IMR-90 (cell line): ENCODE results near the gene PGLYRP3. TPM values are rescaled to one million over a fixed set of nuclear protein-coding genes. Genes with fewer than 3 reads are reported as not detected.

ENCODE experiments used
- ATAC-seq: fragments of 200-7000 bp; cut with Tn5 transposase; 2 replicates; pipeline ENCODE4 v1.9.1; 2020; ENCODE audit warnings: low read depth, mild to moderate bottlenecking, moderate library complexity
- BruUV-seq: library from RNA; stranded (reverse); fragments of 400-500 nt; replicated peaks from 2 replicates; lab custom pipeline; 2021; lab: Mats Ljungman, UMichigan
- CTCF ChIA-PET: fragments of 300-600 bp; formaldehyde crosslinking; extraction: SDS; loops from one replicate; lab custom pipeline; 2021; ENCODE audit warnings: antibody characterized with exemption; lab: Yijun Ruan, JAX
- POLR2A ChIA-PET: fragments of 300-600 bp; sonication (Branson Sonifier 250); formaldehyde crosslinking; loops from one replicate; lab custom pipeline; 2022; ENCODE audit warnings: antibody characterized with exemption; ENCODE audit not compliant: unreplicated experiment; lab: Charles Lee
- DNase-seq: peaks from one replicate; pipeline ENCODE4 v3.0.0; 2013
- H2AFZ ChIP-seq: replicated peaks from 2 replicates; pipeline ENCODE3; 2013; ENCODE audit warnings: low read length, mild to moderate bottlenecking; ENCODE audit not compliant: poor library complexity
- H2AK5ac ChIP-seq: 2 replicates; pipeline ENCODE4 v1.6.1; 2013; ENCODE audit warnings: low read depth, low read length, inconsistent platforms
- H2AK9ac ChIP-seq: replicated peaks from 2 replicates; pipeline ENCODE3; 2013; ENCODE audit warnings: mild to moderate bottlenecking, low read depth, low read length, moderate library complexity; ENCODE audit not compliant: poor library complexity
- H2BK120ac ChIP-seq: 2 replicates; pipeline ENCODE4 v1.6.1; 2013; ENCODE audit warnings: low read depth, low read length, inconsistent platforms
- H2BK15ac ChIP-seq: 3 replicates; pipeline ENCODE4 v1.6.1; 2013; ENCODE audit warnings: low read depth, low read length, inconsistent platforms
- H2BK20ac ChIP-seq: 2 replicates; pipeline ENCODE4 v1.6.1; 2013; ENCODE audit warnings: low read depth, mild to moderate bottlenecking, inconsistent platforms, low read length, moderate library complexity
- H2BK5ac ChIP-seq: 2 replicates; pipeline ENCODE4 v1.6.1; 2013; ENCODE audit warnings: mild to moderate bottlenecking, low read depth, low read length, inconsistent platforms; ENCODE audit not compliant: poor library complexity, severe bottlenecking
- H3K14ac ChIP-seq: replicated peaks from 2 replicates; pipeline ENCODE4 v1.6.1; 2013; ENCODE audit warnings: low read depth, low read length, inconsistent platforms
- H3K18ac ChIP-seq: 2 replicates; pipeline ENCODE4 v1.6.1; 2013; ENCODE audit warnings: low read depth, low read length, control low read depth
- H3K23ac ChIP-seq: 2 replicates; pipeline ENCODE4 v1.6.1; 2013; ENCODE audit warnings: low read depth, low read length, inconsistent platforms
- H3K27ac ChIP-seq: 2 replicates; pipeline ENCODE4 v1.5.1; 2013; ENCODE audit warnings: mild to moderate bottlenecking, control low read depth, low read length; ENCODE audit not compliant: insufficient read depth
- H3K27me3 ChIP-seq: 2 replicates; pipeline ENCODE4 v1.6.1; 2013; ENCODE audit warnings: low read length; ENCODE audit not compliant: control insufficient read depth, insufficient read depth
- H3K36me3 ChIP-seq: 2 replicates; pipeline ENCODE4 v1.6.1; 2013; ENCODE audit warnings: low read length, mixed read lengths; ENCODE audit not compliant: control insufficient read depth, insufficient read depth
- H3K4ac ChIP-seq: 2 replicates; pipeline ENCODE4 v1.6.1; 2013; ENCODE audit warnings: low read depth, low read length, inconsistent platforms
- H3K4me1 ChIP-seq: 2 replicates; pipeline ENCODE4 v1.6.1; 2013; ENCODE audit warnings: low read length, mixed read lengths; ENCODE audit not compliant: control insufficient read depth, insufficient read depth
- H3K4me2 ChIP-seq: 2 replicates; pipeline ENCODE4 v1.6.1; 2013; ENCODE audit warnings: low read depth, mild to moderate bottlenecking, control low read depth, low read length, moderate library complexity
- H3K4me3 ChIP-seq: 2 replicates; pipeline ENCODE4 v1.5.1; 2013; ENCODE audit warnings: low read depth, mild to moderate bottlenecking, control low read depth, low read length, moderate library complexity; ENCODE audit not compliant: insufficient read depth
- H3K56ac ChIP-seq: 2 replicates; pipeline ENCODE4 v1.6.1; 2013; ENCODE audit warnings: low read length, inconsistent platforms; ENCODE audit not compliant: insufficient read depth; ENCODE audit errors: extremely low read depth
- H3K79me1 ChIP-seq, 2 experiments: 2 replicates each; pipeline ENCODE4 v1.6.1; 2013; ENCODE audit warnings: low read length in 2 of 2, inconsistent platforms in 1 of 2, low read depth in 1 of 2
- H3K9ac ChIP-seq: 2 replicates; pipeline ENCODE4 v1.6.1; 2013; ENCODE audit warnings: low read depth, low read length, control low read depth
- H3K9me1 ChIP-seq: 2 replicates; pipeline ENCODE4 v1.6.1; 2013; ENCODE audit warnings: low read length, inconsistent platforms; ENCODE audit not compliant: insufficient read depth
- H3K9me3 ChIP-seq: 2 replicates; pipeline ENCODE4 v1.6.1; 2013; ENCODE audit warnings: low read length; ENCODE audit not compliant: control insufficient read depth, insufficient read depth
- H4K20me1 ChIP-seq: 2 replicates; pipeline ENCODE4 v1.6.1; 2013; ENCODE audit warnings: low read length, inconsistent platforms; ENCODE audit not compliant: insufficient read depth
- H4K5ac ChIP-seq: 2 replicates; pipeline ENCODE4 v1.6.1; 2013; ENCODE audit warnings: mild to moderate bottlenecking, low read depth, low read length, control low read depth
- H4K8ac ChIP-seq, 2 experiments: 2 replicates each; pipeline ENCODE4 v1.6.1; 2013; ENCODE audit warnings: low read depth in 2 of 2, low read length in 2 of 2, control low read depth in 1 of 2, inconsistent platforms in 1 of 2
- H4K91ac ChIP-seq: 2 replicates; pipeline ENCODE4 v1.6.1; 2013; ENCODE audit warnings: low read depth, low read length, inconsistent platforms; ENCODE audit not compliant: insufficient read depth
- BHLHE40 ChIP-seq: fragments of 150-350 bp; IDR thresholded peaks from 2 replicates; pipeline ENCODE4 v1.6.1; 2016; ENCODE audit warnings: mild to moderate bottlenecking, low read depth, low read length
- CEBPB ChIP-seq: IDR thresholded peaks from 2 replicates; pipeline ENCODE4 v1.6.1; 2012; ENCODE audit warnings: low read depth, low read length, improper control_type of control experiment
- CHD1 ChIP-seq: IDR thresholded peaks from 2 replicates; pipeline ENCODE4 v1.6.1; 2012; ENCODE audit warnings: low read depth, low read length, improper control_type of control experiment
- MAFK ChIP-seq: IDR thresholded peaks from 2 replicates; pipeline ENCODE4 v1.6.1; 2012; ENCODE audit warnings: low read depth, low read length, improper control_type of control experiment
- MAZ ChIP-seq: IDR thresholded peaks from 2 replicates; pipeline ENCODE4 v1.6.1; 2012; ENCODE audit warnings: low read depth, mild to moderate bottlenecking, low read length, improper control_type of control experiment, moderate library complexity, borderline replicate concordance
- MXI1 ChIP-seq: IDR thresholded peaks from 2 replicates; pipeline ENCODE4 v1.6.1; 2012; ENCODE audit warnings: low read depth, mild to moderate bottlenecking, low read length, moderate library complexity, borderline replicate concordance
- NFE2L2 ChIP-seq: fragments of 150-350 bp; IDR thresholded peaks from 2 replicates; pipeline ENCODE4 v1.6.1; 2016; ENCODE audit warnings: low read depth, mild to moderate bottlenecking, low read length
- POLR2A ChIP-seq: IDR thresholded peaks from 2 replicates; pipeline ENCODE4 v1.6.1; 2012; ENCODE audit warnings: mild to moderate bottlenecking, low read depth, low read length
- RAD21 ChIP-seq: IDR thresholded peaks from 2 replicates; pipeline ENCODE4 v1.6.1; 2012; ENCODE audit warnings: low read length, improper control_type of control experiment
- RCOR1 ChIP-seq: IDR thresholded peaks from 2 replicates; pipeline ENCODE4 v1.6.1; 2012; ENCODE audit warnings: mild to moderate bottlenecking, low read length, improper control_type of control experiment; ENCODE audit not compliant: insufficient replicate concordance
- RFX5 ChIP-seq: IDR thresholded peaks from 2 replicates; pipeline ENCODE4 v1.8.0; 2012; ENCODE audit warnings: low read depth, mild to moderate bottlenecking, low read length, moderate library complexity
- SMC3 ChIP-seq: fragments of 150-350 bp; IDR thresholded peaks from 2 replicates; pipeline ENCODE4 v1.6.1; 2016; ENCODE audit warnings: low read depth, mild to moderate bottlenecking, antibody characterized with exemption, low read length, moderate library complexity
- WGBS, 2 experiments: methylation state at CpG; one replicate each; pipeline versions ENCODE4 v1.1.5 to v1.1.7; 2013; ENCODE audit warnings: missing lambda C conversion rate in 2 of 2; ENCODE audit not compliant: insufficient read length in 1 of 2; ENCODE audit errors: extremely low coverage in 2 of 2; 5-methylcytosine and 5-hydroxymethylcytosine counted together
- dilution Hi-C: fragments of 300-500 bp; cut with HindIII; formaldehyde crosslinking; loops from one replicate; pipeline ENCODE4 v1.14.3; 2018; ENCODE audit warnings: low sequenced_read_pairs; ENCODE audit not compliant: unreplicated experiment
- in situ Hi-C: fragments of 300-500 bp; cut with MboI; formaldehyde crosslinking; loops from 3 replicates; pipeline ENCODE4 v1.14.3; 2019; ENCODE audit warnings: low sequenced_read_pairs, inconsistent platforms, mixed read lengths
- intact Hi-C: fragments of 100-400 bp; cut with micrococcal nuclease; formaldehyde crosslinking; loops from 2 replicates; pipeline ENCODE4 v1.10.0; 2022
- polyA plus RNA-seq, 3 experiments: library from polyadenylated mRNA; depleted of rRNA; stranded (reverse); fragments of >200 nt; gene quantifications; 2 replicates each; pipeline ENCODE4 v1.2.3, GENCODE V29; 2012; ENCODE audit warnings: low replicate concordance in 1 of 3
- total RNA-seq: library from RNA; depleted of rRNA; stranded (reverse); fragments of >200 nt; gene quantifications from 2 replicates; pipeline ENCODE4 v1.2.3, GENCODE V29; 2012
- TF ChIP-seq, protein P1 (sequence below): fragments of 150-350 bp; IDR thresholded peaks from 2 replicates; pipeline ENCODE4 v1.6.1; 2016; ENCODE audit warnings: low read depth, mild to moderate bottlenecking, low read length, moderate library complexity, borderline replicate concordance
- TF ChIP-seq, protein P2 (sequence below): conservative IDR thresholded peaks from 2 replicates; pipeline ENCODE4 v1.5.1; 2012; ENCODE audit warnings: mild to moderate bottlenecking, low read depth, low read length, improper control_type of control experiment

Gene PGLYRP3
- total and polyA plus RNA-seq, 2 of the 4 experiments (the other 2 are of a cell fraction) = not detected

DNA sequence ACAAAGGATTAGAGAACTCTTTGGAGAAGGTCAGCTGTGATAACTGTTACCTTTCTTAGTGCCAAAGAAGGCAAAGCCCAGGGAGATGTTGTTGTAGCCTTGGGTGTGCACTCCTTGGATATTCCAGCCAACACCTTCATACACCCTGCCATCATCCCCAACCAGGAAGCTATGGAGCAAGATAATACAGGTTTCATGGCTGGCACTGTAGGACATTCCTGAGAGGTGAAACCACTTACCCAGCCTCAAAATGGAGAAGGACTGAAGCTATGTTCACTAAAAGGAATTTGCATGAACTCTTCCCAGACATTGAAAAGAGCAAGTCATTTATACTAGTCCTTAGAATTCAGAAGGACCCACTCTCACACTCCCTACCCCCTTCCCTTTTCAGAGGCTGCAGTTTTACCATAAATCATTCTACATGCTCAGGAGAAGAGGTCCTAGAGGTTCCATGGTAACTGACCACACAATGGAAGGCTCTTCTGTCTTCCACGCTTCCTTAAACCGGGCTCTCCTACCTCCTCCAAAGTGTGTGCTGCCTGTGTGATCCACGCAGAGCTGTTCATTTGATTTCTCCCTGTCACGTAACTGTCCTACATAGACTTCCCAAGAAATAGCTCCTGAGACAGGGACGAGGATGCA, 30.4 kb upstream of the PGLYRP3 start (continued):
- TF ChIP-seq SMC3 = no peak
- no peak for TF ChIP-seq RCOR1
- no peak for TF ChIP-seq RFX5

DNA sequence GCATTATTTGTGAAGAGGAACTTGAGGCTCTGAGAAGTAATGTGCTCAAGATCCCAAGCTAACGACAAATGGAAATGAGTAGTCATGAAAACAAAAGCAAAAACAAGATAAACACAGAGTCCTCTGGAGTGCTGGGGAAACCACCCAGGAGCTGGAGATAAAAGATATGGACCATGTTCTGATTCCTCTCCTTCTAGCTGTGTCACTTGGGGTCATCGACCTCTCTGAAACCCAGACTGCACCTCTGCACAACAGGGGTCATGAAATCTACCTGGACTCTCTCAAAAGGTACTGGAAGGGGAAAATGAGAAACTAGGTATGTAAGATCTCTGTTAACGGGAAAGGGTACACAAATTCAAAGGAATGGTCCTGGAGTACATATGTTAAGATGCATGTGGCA, 29.4 kb upstream of the PGLYRP3 start:
- in situ Hi-C loops = no loop called here
- TF ChIP-seq SMC3 = no peak
- TF ChIP-seq RAD21 = no peak
- TF ChIP-seq RFX5 = no peak
- TF ChIP-seq MXI1 = no peak
- no peak for TF ChIP-seq CHD1
- TF ChIP-seq, protein P1, sequence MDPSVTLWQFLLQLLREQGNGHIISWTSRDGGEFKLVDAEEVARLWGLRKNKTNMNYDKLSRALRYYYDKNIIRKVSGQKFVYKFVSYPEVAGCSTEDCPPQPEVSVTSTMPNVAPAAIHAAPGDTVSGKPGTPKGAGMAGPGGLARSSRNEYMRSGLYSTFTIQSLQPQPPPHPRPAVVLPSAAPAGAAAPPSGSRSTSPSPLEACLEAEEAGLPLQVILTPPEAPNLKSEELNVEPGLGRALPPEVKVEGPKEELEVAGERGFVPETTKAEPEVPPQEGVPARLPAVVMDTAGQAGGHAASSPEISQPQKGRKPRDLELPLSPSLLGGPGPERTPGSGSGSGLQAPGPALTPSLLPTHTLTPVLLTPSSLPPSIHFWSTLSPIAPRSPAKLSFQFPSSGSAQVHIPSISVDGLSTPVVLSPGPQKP = no peak
- TF ChIP-seq, protein P2, sequence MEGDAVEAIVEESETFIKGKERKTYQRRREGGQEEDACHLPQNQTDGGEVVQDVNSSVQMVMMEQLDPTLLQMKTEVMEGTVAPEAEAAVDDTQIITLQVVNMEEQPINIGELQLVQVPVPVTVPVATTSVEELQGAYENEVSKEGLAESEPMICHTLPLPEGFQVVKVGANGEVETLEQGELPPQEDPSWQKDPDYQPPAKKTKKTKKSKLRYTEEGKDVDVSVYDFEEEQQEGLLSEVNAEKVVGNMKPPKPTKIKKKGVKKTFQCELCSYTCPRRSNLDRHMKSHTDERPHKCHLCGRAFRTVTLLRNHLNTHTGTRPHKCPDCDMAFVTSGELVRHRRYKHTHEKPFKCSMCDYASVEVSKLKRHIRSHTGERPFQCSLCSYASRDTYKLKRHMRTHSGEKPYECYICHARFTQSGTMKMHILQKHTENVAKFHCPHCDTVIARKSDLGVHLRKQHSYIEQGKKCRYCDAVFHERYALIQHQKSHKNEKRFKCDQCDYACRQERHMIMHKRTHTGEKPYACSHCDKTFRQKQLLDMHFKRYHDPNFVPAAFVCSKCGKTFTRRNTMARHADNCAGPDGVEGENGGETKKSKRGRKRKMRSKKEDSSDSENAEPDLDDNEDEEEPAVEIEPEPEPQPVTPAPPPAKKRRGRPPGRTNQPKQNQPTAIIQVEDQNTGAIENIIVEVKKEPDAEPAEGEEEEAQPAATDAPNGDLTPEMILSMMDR = no peak
- no peak for TF ChIP-seq RCOR1
- TF ChIP-seq POLR2A = no peak
- TF ChIP-seq NFE2L2 = no peak
- no peak for TF ChIP-seq BHLHE40
- no peak for TF ChIP-seq CEBPB
- no peak for TF ChIP-seq MAFK
- no peak for TF ChIP-seq MAZ

More for the DNA sequence above, 29.4 kb upstream of the PGLYRP3 start:
- no peak overlapping the region for H4K91ac ChIP-seq
- no peak overlapping the region for H2BK20ac ChIP-seq
- intact Hi-C loops = no loop called here
- ChIA-PET CTCF (no interaction called here), POLR2A (no interaction called here)
- BruUV-seq = no TSS peak
- H3K27me3 ChIP-seq = peaks cover 4% of the 10 kb centered on the region
- H3K27ac ChIP-seq = no peak overlapping the region
- no peaks in the 10 kb centered on the region for H4K20me1 ChIP-seq
- no peak overlapping the region for H4K8ac ChIP-seq
- no peak overlapping the region for H3K4me3 ChIP-seq
- H3K9me3 ChIP-seq = no peaks in the 10 kb centered on the region
- H3K4me2 ChIP-seq = no peak overlapping the region
- no peaks in the 10 kb centered on the region for H3K9me1 ChIP-seq
- H3K18ac ChIP-seq = no peak overlapping the region
- H3K4ac ChIP-seq = no peak overlapping the region
- H2AK9ac ChIP-seq = no peak overlapping the region
- no peak overlapping the region for H2BK5ac ChIP-seq
- ATAC-seq = no peak
- H3K79me1 ChIP-seq = no peaks in the 10 kb centered on the region
- no peak overlapping the region for H3K23ac ChIP-seq
- no peak overlapping the region for H2BK120ac ChIP-seq
- H2AK5ac ChIP-seq = no peak overlapping the region
- dilution Hi-C loops = no loop called here
- H2BK15ac ChIP-seq = no peak overlapping the region
- no peak overlapping the region for H3K9ac ChIP-seq
- no peaks in the 10 kb centered on the region for H3K4me1 ChIP-seq
- no peaks in the 10 kb centered on the region for H3K36me3 ChIP-seq
- H4K5ac ChIP-seq = no peak overlapping the region
- H3K56ac ChIP-seq = no peak overlapping the region
- no peak overlapping the region for H3K14ac ChIP-seq
- no peak for DNase-seq
- 80% methylated on average over 2 of the region's 3 CpGs; no CpG with 5 or more reads in 1 of the 2 experiments for WGBS, 2 experiments
- no peak overlapping the region for H2AFZ ChIP-seq
